Glutamatergic neuron (in vitro differentiated cells): ENCODE data around the gene PRRT1. TPM values are rescaled to one million over a fixed set of nuclear protein-coding genes. Genes with fewer than 3 reads are reported as not detected.

Experiments
- DNase-seq: peaks from one replicate; pipeline ENCODE4 v3.0.0; 2022
- H3K27ac Mint-ChIP-seq: one replicate; pipeline ENCODE4 v1.8.0; 2020; ENCODE audit warnings: mild to moderate bottlenecking, mixed read lengths, inconsistent platforms; ENCODE audit not compliant: unreplicated experiment
- H3K27me3 Mint-ChIP-seq: one replicate; pipeline ENCODE4 v1.8.0; 2020; ENCODE audit warnings: mild to moderate bottlenecking, moderate library complexity, mixed read lengths, inconsistent platforms; ENCODE audit not compliant: unreplicated experiment
- H3K36me3 Mint-ChIP-seq: one replicate; pipeline ENCODE4 v1.8.0; 2020; ENCODE audit warnings: mild to moderate bottlenecking, mixed read lengths, inconsistent platforms; ENCODE audit not compliant: unreplicated experiment
- H3K4me1 Mint-ChIP-seq: one replicate; pipeline ENCODE4 v1.8.0; 2020; ENCODE audit warnings: mild to moderate bottlenecking, low read depth, mixed read lengths, inconsistent platforms; ENCODE audit not compliant: unreplicated experiment
- H3K4me3 Mint-ChIP-seq: one replicate; pipeline ENCODE4 v1.8.0; 2020; ENCODE audit warnings: mild to moderate bottlenecking, mixed read lengths, inconsistent platforms; ENCODE audit not compliant: unreplicated experiment
- H3K9me3 Mint-ChIP-seq: one replicate; pipeline ENCODE4 v1.8.0; 2020; ENCODE audit warnings: mild to moderate bottlenecking, moderate library complexity, mixed read lengths, inconsistent platforms; ENCODE audit not compliant: unreplicated experiment
- total RNA-seq: library from RNA; stranded (reverse); fragmentation: NEBNext Ultra II Directional; extraction: Animal tissue kit (Norgen Biotek cat#: 25700); gene quantifications from one replicate; pipeline ENCODE4 v1.2.1, GENCODE V29; 2021; ENCODE audit not compliant: unreplicated experiment
- TF ChIP-seq, protein P1 (sequence below): fragments of 200-600 bp; sonication (generic); IDR thresholded peaks from one replicate; pipeline ENCODE4 v1.5.0; 2021; ENCODE audit not compliant: partially characterized antibody, unreplicated experiment

The PRRT1 gene
- total RNA-seq, 1 donor from 2014 or later, result 5.1 TPM

DNA sequence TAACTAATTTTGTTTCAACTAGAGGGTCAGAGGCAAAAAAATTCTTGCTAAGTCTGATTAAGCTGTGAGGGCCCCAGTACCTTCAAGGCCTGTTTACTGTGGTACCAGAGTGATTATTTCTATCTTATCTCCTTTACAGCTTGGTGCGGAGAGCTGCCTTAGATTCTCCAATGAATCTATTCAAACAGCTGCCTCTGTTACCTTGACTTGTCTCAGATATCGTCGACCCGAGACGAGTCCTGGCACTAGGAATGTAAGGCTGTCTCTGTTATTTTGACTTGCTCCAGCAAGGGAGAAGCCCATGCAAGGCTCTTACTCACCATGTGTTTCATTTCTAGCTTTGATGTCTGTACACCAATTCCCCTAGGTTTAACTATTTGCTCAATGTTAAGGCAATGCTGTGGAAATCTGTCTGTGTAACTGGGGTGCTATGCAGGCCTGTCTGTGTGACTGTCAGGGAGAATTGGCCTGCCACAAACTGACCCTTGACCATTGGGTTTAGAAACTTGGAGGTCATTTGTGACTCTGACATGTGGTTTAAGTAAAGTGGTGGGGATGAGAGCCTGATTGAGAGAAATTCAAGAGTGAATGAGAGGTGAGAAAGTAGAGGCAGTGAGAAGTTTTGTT, 11.2 kb downstream of the PRRT1 start:
- Mint-ChIP-seq H3K27ac (no peak overlapping the region), H3K9me3 (no peaks in the 10 kb centered on the region), H3K4me1 (no peaks in the 10 kb centered on the region), H3K4me3 (no peak overlapping the region), H3K36me3 (no peaks in the 10 kb centered on the region), H3K27me3 (peaks cover 14% of the 10 kb centered on the region)
- TF ChIP-seq, protein P1, sequence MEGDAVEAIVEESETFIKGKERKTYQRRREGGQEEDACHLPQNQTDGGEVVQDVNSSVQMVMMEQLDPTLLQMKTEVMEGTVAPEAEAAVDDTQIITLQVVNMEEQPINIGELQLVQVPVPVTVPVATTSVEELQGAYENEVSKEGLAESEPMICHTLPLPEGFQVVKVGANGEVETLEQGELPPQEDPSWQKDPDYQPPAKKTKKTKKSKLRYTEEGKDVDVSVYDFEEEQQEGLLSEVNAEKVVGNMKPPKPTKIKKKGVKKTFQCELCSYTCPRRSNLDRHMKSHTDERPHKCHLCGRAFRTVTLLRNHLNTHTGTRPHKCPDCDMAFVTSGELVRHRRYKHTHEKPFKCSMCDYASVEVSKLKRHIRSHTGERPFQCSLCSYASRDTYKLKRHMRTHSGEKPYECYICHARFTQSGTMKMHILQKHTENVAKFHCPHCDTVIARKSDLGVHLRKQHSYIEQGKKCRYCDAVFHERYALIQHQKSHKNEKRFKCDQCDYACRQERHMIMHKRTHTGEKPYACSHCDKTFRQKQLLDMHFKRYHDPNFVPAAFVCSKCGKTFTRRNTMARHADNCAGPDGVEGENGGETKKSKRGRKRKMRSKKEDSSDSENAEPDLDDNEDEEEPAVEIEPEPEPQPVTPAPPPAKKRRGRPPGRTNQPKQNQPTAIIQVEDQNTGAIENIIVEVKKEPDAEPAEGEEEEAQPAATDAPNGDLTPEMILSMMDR, result no peak
- DNase-seq, result no peak

- TF ChIP-seq, protein P1, result no peak
- Mint-ChIP-seq H3K4me3 (no peak overlapping the region), H3K9me3 (no peaks in the 10 kb centered on the region), H3K27ac (no peak overlapping the region), H3K36me3 (no peaks in the 10 kb centered on the region), H3K27me3 (peaks cover 14% of the 10 kb centered on the region), H3K4me1 (no peaks in the 10 kb centered on the region)
- DNase-seq, result no peak
Measured at GRCh38 chr6:32139590-32139989, 12.1 kb downstream of the PRRT1 start.

DNA sequence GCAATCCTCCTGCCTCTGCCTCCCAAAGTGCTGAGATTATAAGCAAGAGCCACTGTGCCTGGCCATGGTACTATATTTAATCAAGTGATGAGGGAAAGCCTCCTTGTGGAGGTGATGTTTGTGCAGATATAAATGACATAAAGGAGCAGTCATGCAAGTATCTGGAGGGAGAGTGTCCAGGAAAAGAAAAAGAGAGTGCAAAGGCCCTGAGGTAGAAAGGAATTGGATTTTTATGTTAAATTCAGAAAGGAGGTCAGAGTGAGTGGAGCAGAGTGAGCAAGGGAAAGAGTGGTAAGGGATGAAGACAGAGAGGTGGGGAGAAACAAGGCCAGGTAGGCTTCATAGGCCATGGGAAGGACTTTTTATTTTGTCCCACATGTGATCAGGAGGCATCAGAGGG, 14.3 kb downstream of the PRRT1 start:
- Mint-ChIP-seq H3K27me3 (peaks cover 14% of the 10 kb centered on the region), H3K4me3 (no peak overlapping the region), H3K27ac (no peak overlapping the region), H3K4me1 (no peaks in the 10 kb centered on the region), H3K36me3 (no peaks in the 10 kb centered on the region), H3K9me3 (no peaks in the 10 kb centered on the region)
- TF ChIP-seq, protein P1, result no peak
- no peak for DNase-seq

DNA sequence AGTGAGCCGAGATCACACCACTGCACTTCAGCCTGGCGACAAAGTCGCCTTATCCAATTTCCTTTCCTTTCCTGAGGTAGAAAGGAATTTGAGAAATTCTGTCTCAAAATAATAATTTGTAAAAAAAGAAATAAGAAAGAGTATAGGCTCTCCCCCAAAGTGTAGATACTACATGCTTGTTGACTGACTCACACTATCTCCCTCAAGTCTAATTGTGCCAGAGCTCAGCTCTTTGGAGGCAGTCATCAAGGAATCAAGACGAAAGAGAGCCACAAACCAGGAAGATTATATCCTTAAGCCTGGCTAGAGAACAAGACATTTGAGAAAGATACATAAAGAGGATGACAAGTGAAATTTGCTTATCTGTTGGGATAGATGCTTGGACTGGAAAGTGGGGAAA, 18.0 kb downstream of the PRRT1 start:
- Mint-ChIP-seq H3K9me3 (no peaks in the 10 kb centered on the region), H3K27me3 (peaks cover 3% of the 10 kb centered on the region), H3K27ac (no peak overlapping the region), H3K36me3 (no peaks in the 10 kb centered on the region), H3K4me3 (no peak overlapping the region), H3K4me1 (peaks cover 4% of the 10 kb centered on the region)
- TF ChIP-seq, protein P1, result no peak
- DNase-seq, result no peak

DNA sequence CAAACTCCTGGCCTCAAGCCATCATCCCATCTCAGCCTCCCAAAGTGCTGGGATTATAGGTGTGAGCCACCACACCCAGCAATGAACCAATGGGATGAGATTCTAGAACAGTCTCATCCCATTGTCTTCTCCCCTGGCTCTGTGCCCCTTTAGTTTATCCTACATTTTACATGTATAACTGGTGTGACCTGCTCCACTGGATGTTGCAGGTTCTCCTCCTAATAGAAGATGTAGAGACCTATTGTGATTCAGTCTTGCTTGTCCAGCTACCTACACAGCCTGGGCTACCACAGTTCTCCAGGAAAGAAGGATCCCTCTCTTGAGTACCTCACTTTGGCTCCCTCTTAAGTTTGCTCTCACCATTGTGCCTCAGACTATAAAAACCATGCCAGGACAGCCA, 19.6 kb downstream of the PRRT1 start:
- Mint-ChIP-seq H3K4me1 (peaks cover 11% of the 10 kb centered on the region), H3K9me3 (peaks cover 8% of the 10 kb centered on the region), H3K27me3 (peaks cover 7% of the 10 kb centered on the region), H3K27ac (no peak overlapping the region), H3K4me3 (no peak overlapping the region), H3K36me3 (no peaks in the 10 kb centered on the region)
- no peak for DNase-seq
- TF ChIP-seq, protein P1, result no peak
